Neutrophil (primary cell): ENCODE measurements around the gene BGLAP.

ENCODE experiments used
- H3K27ac ChIP-seq: fragments of 200-600 bp; sonication (generic); 2 replicates; pipeline ENCODE4 v1.5.1; 2016; ENCODE audit warnings: mild to moderate bottlenecking, moderate library complexity
- H3K27me3 ChIP-seq: fragments of 200-600 bp; sonication (generic); 2 replicates; pipeline ENCODE4 v1.6.0; 2016; ENCODE audit warnings: mild to moderate bottlenecking
- H3K36me3 ChIP-seq: fragments of 200-600 bp; sonication (generic); 2 replicates; pipeline ENCODE4 v1.5.1; 2017
- H3K4me1 ChIP-seq, 2 experiments: fragments of 200-600 bp in 1 of 2; sonication (generic) in 1 of 2; 1 replicate in 1 of 2; 2 replicates in 1 of 2; pipeline versions ENCODE4 v1.5.1 to v1.6.1; 2013 to 2016; ENCODE audit warnings: low read depth in 1 of 2, low read length in 1 of 2, mild to moderate bottlenecking in 1 of 2, moderate library complexity in 1 of 2; ENCODE audit not compliant: control insufficient read depth in 1 of 2, insufficient read depth in 1 of 2
- H3K4me3 ChIP-seq, 2 experiments: fragments of 200-600 bp in 1 of 2; sonication (generic) in 1 of 2; 1 replicate in 1 of 2; 2 replicates in 1 of 2; pipeline ENCODE4 v1.5.1; 2013 to 2016; ENCODE audit warnings: low read depth in 1 of 2, low read length in 1 of 2, mild to moderate bottlenecking in 1 of 2, moderate library complexity in 1 of 2
- H3K9me3 ChIP-seq: fragments of 200-600 bp; sonication (generic); 2 replicates; pipeline ENCODE4 v1.5.1; 2016
- CTCF ChIP-seq: fragments of 200-600 bp; sonication (generic); IDR thresholded peaks from 2 replicates; pipeline ENCODE4 v1.5.1; 2016; ENCODE audit warnings: antibody characterized with exemption

The BGLAP gene

GRCh38 chr1:156196445-156196844, 45.5 kb upstream of the BGLAP start:
- Histone ChIP-seq H3K9me3 (no peaks in the 10 kb centered on the region), H3K36me3 (peaks cover 54% of the 10 kb centered on the region), H3K27me3 (no peaks in the 10 kb centered on the region), H3K4me3 (no peak overlapping the region), H3K27ac (peak overlapping the region; percentile 39), H3K4me1 (peaks cover 79 to 87% of the 10 kb centered on the region in 2 experiments)
- no peak for TF ChIP-seq CTCF

- TF ChIP-seq CTCF: no peak
- Histone ChIP-seq H3K9me3 (no peaks in the 10 kb centered on the region), H3K4me3 (no peak overlapping the region), H3K36me3 (peaks cover 54% of the 10 kb centered on the region), H3K27ac (peak overlapping the region; percentile 87), H3K27me3 (no peaks in the 10 kb centered on the region), H3K4me1 (peaks cover 90 to 93% of the 10 kb centered on the region in 2 experiments)
Measured at GRCh38 chr1:156198831-156199349, 43.1 kb upstream of the BGLAP start.

GRCh38 chr1:156200044-156200443, 41.9 kb upstream of the BGLAP start:
- no peak for TF ChIP-seq CTCF
- H3K4me1 ChIP-seq: peaks cover 91 to 95% of the 10 kb centered on the region in 2 experiments
- H3K4me3 ChIP-seq: no peak overlapping the region
- H3K9me3 ChIP-seq: no peaks in the 10 kb centered on the region
- no peaks in the 10 kb centered on the region for H3K27me3 ChIP-seq
- peak overlapping the region; percentile 87 for H3K27ac ChIP-seq
- peaks cover 65% of the 10 kb centered on the region for H3K36me3 ChIP-seq

- no peaks in the 10 kb centered on the region for H3K9me3 ChIP-seq
- TF ChIP-seq CTCF: no peak
- H3K27me3 ChIP-seq: no peaks in the 10 kb centered on the region
- H3K36me3 ChIP-seq: peaks cover 66% of the 10 kb centered on the region
- H3K4me1 ChIP-seq: peaks cover 65% of the 10 kb centered on the region in 2 experiments
- H3K27ac ChIP-seq: peak overlapping the region; percentile 87
- peak overlapping the region in 1 of 2 experiments; percentile 55 for H3K4me3 ChIP-seq
Measured at GRCh38 chr1:156203331-156203730, 38.7 kb upstream of the BGLAP start.

GRCh38 chr1:156204686-156205085, 37.3 kb upstream of the BGLAP start:
- H3K27ac ChIP-seq: peak overlapping the region; percentile 87
- no peaks in the 10 kb centered on the region for H3K27me3 ChIP-seq
- no peak overlapping the region for H3K4me3 ChIP-seq
- H3K9me3 ChIP-seq: no peaks in the 10 kb centered on the region
- no peak for TF ChIP-seq CTCF
- H3K4me1 ChIP-seq: peaks cover 51 to 53% of the 10 kb centered on the region in 2 experiments
- H3K36me3 ChIP-seq: peaks cover 70% of the 10 kb centered on the region
